Gastrocnemius medialis (tissue), 4 donors: ENCODE data around the gene IFNA16.

Experiments
- POLR2A ChIP-seq, 2 donors: fragments of 450-650 bp; IDR thresholded peaks; one replicate each; pipeline ENCODE4 v1.6.1; 2017; ENCODE audit warnings: antibody characterized with exemption in 2 of 2, mild to moderate bottlenecking in 2 of 2, moderate library complexity in 2 of 2
- TF ChIP-seq, protein P1 (sequence below), 5 experiments: fragments of 450-650 bp in 3 of 5; fragments of 200-600 bp in 2 of 5; sonication (generic) in 2 of 5; IDR thresholded peaks in 4 of 5; conservative IDR thresholded peaks in 1 of 5; 1 replicate in 4 of 5; 2 replicates in 1 of 5; pipeline ENCODE4 v1.5.1; 2016 to 2019; ENCODE audit warnings: antibody characterized with exemption in 5 of 5, mild to moderate bottlenecking in 3 of 5, moderate library complexity in 3 of 5

DNA sequence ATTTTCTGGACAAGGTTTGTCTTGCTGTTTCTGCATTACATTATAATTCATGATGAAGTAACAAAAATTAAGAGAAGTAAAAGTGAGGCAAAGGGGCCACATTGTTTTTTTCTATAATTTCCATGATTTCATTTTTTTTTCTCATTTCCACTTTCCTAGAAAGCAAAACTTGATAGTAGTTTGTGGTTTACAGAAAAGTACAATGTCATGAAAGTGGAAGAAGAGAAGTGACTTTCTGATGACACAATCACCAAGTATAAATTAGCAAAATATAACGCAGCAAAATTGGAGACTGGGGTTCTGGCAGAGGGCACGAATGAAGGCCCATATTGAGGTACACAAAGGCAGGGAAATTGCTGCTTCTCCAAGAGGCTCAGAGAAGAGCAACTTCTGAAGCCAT lies 27.7 kb upstream of the IFNA16 start:
- TF ChIP-seq, protein P1, sequence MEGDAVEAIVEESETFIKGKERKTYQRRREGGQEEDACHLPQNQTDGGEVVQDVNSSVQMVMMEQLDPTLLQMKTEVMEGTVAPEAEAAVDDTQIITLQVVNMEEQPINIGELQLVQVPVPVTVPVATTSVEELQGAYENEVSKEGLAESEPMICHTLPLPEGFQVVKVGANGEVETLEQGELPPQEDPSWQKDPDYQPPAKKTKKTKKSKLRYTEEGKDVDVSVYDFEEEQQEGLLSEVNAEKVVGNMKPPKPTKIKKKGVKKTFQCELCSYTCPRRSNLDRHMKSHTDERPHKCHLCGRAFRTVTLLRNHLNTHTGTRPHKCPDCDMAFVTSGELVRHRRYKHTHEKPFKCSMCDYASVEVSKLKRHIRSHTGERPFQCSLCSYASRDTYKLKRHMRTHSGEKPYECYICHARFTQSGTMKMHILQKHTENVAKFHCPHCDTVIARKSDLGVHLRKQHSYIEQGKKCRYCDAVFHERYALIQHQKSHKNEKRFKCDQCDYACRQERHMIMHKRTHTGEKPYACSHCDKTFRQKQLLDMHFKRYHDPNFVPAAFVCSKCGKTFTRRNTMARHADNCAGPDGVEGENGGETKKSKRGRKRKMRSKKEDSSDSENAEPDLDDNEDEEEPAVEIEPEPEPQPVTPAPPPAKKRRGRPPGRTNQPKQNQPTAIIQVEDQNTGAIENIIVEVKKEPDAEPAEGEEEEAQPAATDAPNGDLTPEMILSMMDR (IDR thresholded peaks at IDR 0.05 in 4 of 5, conservative IDR thresholded peaks at IDR 0.05 in 1 of 5), result no peak
- TF ChIP-seq POLR2A (IDR thresholded peaks at IDR 0.05), result no peak
